Neuron (in vitro differentiated cells): ENCODE data around the gene UST.
"Not testable (repeated sequence)": the region's sequence is repeated elsewhere in the genome, so short reads cannot be mapped to it uniquely, and the experiment has no call there.

Experiments used
- H2AFZ ChIP-seq: one replicate; pipeline ENCODE4 v1.6.1; 2013; ENCODE audit warnings: low read depth, mild to moderate bottlenecking, inconsistent platforms, low read length, moderate library complexity
- H3K27me3 ChIP-seq: one replicate; pipeline ENCODE4 v1.6.1; 2013; ENCODE audit warnings: low read length; ENCODE audit not compliant: insufficient read depth
- H3K36me3 ChIP-seq: one replicate; pipeline ENCODE4 v1.6.1; 2013; ENCODE audit warnings: low read length; ENCODE audit not compliant: insufficient read depth
- H3K4me1 ChIP-seq: one replicate; pipeline ENCODE4 v1.6.1; 2013; ENCODE audit warnings: low read length; ENCODE audit not compliant: insufficient read depth
- H3K4me3 ChIP-seq: 2 replicates; pipeline ENCODE4 v1.5.1; 2013; ENCODE audit warnings: mild to moderate bottlenecking, low read length, moderate library complexity
- H3K9me3 ChIP-seq: one replicate; pipeline ENCODE4 v1.6.1; 2013; ENCODE audit warnings: low read length

UST gene

DNA sequence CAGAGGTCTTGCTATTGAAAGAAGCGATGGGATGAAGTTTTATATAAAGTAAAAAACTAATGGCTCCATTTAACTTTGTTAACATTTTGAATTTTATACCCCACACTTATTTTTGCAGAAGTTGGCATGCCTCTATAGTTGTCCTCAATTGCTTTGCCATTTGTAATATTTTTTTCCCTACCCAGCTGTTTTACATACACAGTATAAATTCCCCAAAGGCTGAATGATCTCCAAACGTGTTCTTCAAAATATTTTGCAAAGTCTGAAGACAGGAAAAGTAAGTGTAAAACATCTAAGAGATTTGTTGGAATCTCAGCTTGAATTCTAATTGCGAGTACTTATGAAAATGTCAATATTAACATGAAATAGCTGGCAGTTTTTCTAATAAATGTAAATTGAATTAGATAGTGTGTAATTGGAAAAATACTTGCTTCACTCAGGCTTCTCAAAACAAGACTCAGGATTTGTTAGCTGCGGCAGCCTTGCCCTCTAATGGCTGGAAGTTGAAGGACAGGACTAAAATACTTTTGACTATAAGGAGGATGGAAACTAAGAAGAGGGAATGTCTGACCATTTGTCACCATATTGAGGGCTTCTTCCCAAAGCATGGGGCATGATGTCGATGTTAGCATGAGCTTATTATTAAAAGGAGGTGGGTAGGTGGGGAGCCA is 226.8 kb downstream of the UST start:
- Histone ChIP-seq H3K36me3 (no peaks in the 10 kb centered on the region), H2AFZ (no peak overlapping the region), H3K4me1 (peaks cover 7% of the 10 kb centered on the region)

GRCh38 chr6:148974351-148974750 is 227.5 kb downstream of the UST start:
- Histone ChIP-seq H3K4me3 (no peak overlapping the region), H2AFZ (no peak overlapping the region), H3K36me3 (no peaks in the 10 kb centered on the region), H3K27me3 (no peaks in the 10 kb centered on the region), H3K9me3 (no peaks in the 10 kb centered on the region), H3K4me1 (peaks cover 7% of the 10 kb centered on the region)

More for the DNA sequence above, 226.8 kb downstream of the UST start:
- Histone ChIP-seq H3K27me3 (no peaks in the 10 kb centered on the region), H3K9me3 (no peaks in the 10 kb centered on the region), H3K4me3 (no peak overlapping the region)

DNA sequence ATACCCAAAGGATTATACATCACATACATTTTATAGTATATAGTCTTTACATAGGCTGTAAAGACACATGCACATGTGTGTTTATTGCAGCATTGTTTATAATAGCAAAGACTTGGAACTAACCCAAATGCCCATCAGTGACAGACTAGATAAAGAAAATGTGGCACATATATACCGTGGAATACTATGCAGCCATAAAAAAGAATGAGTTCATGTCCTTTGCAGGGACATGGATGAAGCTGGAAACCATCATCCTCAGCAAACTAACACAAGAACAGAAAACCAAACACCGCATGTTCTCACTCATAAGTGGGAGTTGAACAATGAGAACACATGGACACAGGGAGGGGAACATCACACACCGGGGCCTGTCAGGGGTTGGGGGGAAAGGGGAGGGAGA is 231.5 kb downstream of the UST start:
- not testable (repeated sequence) for H2AFZ ChIP-seq, H3K4me1 ChIP-seq, H3K9me3 ChIP-seq, H3K36me3 ChIP-seq, H3K4me3 ChIP-seq, H3K27me3 ChIP-seq

- no peaks in the 10 kb centered on the region for H3K27me3 ChIP-seq
- H3K36me3 ChIP-seq, result no peaks in the 10 kb centered on the region
- no peaks in the 10 kb centered on the region for H3K9me3 ChIP-seq
Observed at GRCh38 chr6:148979014-148979901, 232.4 kb downstream of the UST start.

DNA sequence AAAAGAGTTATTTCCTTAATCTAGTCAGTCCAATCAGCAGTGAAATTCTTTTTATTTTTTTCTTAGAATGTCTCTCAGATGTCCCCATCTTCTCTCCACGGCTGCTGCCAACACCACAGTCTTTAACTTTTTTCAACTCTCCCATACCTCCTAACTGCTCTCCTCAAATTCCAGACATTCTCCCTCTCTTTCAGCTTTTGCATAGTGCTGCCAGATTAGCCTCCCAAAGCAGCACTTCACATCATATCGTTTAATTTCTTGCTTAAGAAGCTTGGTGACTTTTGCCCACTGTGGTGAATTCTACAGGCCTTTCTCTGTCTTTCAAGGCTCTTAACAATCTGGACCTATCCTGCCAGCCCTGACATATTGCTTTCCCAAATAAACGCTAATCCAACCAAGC is 233.4 kb downstream of the UST start:
- Histone ChIP-seq H3K4me1 (peaks cover 7% of the 10 kb centered on the region), H3K4me3 (no peak overlapping the region), H3K36me3 (no peaks in the 10 kb centered on the region), H3K9me3 (no peaks in the 10 kb centered on the region), H2AFZ (no peak overlapping the region), H3K27me3 (no peaks in the 10 kb centered on the region)

More at GRCh38 chr6:148979014-148979901, 232.4 kb downstream of the UST start:
- H2AFZ ChIP-seq, result no peak overlapping the region
- H3K4me1 ChIP-seq, result peaks cover 7% of the 10 kb centered on the region
- no peak overlapping the region for H3K4me3 ChIP-seq

DNA sequence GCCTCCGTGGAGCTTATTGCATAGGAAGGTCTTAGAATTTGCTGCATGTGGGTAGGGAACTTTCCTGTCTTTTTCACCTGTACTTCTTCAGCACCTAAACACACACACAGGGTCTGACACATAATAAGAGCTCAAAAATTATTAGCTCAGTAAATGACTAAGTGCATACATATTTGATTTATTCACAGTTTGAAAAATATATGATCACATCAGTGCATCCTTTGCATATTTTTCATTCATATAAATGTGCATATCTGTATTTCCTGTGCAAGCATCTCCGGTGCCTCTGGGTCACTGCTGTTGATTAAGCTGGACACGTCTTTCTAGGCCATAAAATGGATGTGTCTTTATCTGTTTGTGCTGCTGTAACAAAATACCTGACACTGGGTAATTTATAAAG is 234.7 kb downstream of the UST start:
- H3K27me3 ChIP-seq, result no peaks in the 10 kb centered on the region
- H2AFZ ChIP-seq, result no peak overlapping the region
- peaks cover 7% of the 10 kb centered on the region for H3K4me1 ChIP-seq
- no peaks in the 10 kb centered on the region for H3K9me3 ChIP-seq
- no peak overlapping the region for H3K4me3 ChIP-seq
- H3K36me3 ChIP-seq, result no peaks in the 10 kb centered on the region

DNA sequence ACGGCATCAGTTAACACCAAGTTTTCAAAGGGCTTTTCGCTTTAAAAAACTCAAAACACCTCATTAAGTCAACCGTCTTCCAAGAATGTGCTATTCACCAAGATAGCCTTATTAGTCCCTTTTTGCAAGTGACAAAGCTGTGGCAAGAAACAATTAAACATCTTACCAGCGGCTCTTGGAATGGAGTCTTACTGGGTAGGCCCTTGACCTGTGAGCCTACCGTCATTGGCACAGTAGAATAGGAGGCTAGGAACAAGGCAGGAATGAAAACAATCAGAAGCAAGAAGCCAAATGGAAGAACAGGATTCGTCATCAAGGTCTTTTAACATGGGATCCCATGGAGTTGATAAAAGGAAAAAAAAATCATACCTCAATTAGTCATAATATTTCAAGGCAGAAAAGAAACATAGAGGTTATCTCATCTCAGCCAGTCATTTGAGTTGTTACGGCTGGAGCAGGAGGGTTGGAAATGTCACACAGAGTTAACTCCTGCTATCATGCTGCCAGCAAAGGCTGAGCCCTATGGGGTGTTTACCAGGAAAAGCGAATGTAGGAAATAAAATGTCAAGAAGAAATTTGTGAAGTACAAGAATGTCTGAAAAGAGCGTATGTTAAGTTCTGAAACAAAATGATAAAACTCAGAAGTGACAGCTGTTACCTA is 236.4 kb downstream of the UST start:
- peaks cover 7% of the 10 kb centered on the region for H3K4me1 ChIP-seq
- no peaks in the 10 kb centered on the region for H3K9me3 ChIP-seq
- H3K27me3 ChIP-seq, result no peaks in the 10 kb centered on the region
- H2AFZ ChIP-seq, result no peak overlapping the region
- H3K4me3 ChIP-seq, result no peak overlapping the region
- H3K36me3 ChIP-seq, result no peaks in the 10 kb centered on the region

DNA sequence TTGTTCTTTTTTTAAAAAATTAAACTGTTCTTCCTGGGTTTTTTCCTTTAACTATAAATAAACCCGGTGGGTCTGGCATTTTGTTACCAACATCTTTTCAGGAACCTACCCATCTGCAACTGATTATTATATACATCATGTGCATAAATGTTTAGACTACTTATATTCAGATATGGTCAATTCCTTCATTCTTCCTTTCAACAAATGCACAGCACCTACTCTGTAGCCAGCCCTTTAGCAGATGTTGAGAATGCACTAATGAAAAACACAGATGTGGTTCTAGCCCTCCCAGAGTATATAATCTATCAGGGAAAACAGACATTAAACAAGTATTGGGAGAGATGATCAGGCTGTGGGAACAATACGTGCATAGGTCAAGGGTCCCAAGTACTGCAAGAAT is 237.1 kb downstream of the UST start:
- Histone ChIP-seq H2AFZ (no peak overlapping the region), H3K36me3 (no peaks in the 10 kb centered on the region), H3K4me1 (peaks cover 7% of the 10 kb centered on the region), H3K4me3 (no peak overlapping the region), H3K9me3 (no peaks in the 10 kb centered on the region), H3K27me3 (no peaks in the 10 kb centered on the region)

DNA sequence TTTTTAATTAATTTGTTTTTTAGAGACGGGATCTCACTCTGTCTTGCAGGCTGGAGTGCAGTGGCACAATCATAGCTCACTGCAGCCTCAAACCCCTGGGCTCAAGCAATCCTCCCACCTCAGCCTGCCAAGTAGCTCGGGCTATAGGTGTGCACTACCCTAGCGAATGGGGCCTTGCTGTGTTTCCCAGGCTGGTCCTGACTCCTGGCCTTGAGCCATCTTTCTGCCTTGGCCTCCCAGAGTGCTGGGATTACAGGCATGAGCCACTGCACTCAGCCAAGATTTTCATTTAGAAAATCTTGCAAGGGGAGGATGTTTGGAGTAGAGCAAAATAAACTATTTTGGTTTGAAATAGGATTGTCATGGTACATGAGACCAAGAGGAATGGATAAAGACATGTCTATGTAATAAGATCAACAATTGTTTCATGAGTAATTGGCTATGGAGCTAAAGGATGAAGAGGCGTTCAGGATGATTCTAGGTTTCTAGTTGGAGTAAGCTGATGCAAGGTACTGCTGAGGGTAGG is 237.8 kb downstream of the UST start:
- Histone ChIP-seq H3K9me3 (no peaks in the 10 kb centered on the region), H3K4me3 (no peak overlapping the region), H3K4me1 (peaks cover 7% of the 10 kb centered on the region), H2AFZ (no peak overlapping the region), H3K27me3 (no peaks in the 10 kb centered on the region), H3K36me3 (no peaks in the 10 kb centered on the region)

DNA sequence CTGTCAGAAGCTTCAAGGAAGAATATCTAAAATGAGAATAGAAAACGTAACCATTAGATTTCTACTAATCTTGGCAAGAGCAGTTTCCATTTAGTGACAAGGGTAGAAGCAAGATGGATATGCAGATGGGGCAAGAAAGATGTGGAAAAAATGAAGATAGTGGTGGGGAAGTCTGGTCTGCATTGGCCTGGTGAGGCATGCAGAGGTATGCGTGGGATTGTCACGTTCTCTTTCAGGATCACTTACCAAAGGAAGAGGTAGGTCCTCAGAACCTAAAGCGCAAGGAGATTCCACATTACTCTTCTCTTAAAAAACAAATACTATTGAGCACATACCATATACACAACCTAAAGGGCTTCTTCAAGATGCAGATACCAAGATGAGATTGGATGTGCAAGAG is 238.7 kb downstream of the UST start:
- Histone ChIP-seq H2AFZ (no peak overlapping the region), H3K4me3 (no peak overlapping the region), H3K4me1 (peaks cover 7% of the 10 kb centered on the region), H3K9me3 (no peaks in the 10 kb centered on the region), H3K27me3 (no peaks in the 10 kb centered on the region), H3K36me3 (no peaks in the 10 kb centered on the region)

- Histone ChIP-seq H3K4me3 (no peak overlapping the region), H2AFZ (no peak overlapping the region), H3K27me3 (no peaks in the 10 kb centered on the region), H3K9me3 (no peaks in the 10 kb centered on the region), H3K4me1 (peaks cover 7% of the 10 kb centered on the region), H3K36me3 (no peaks in the 10 kb centered on the region)
Observed at GRCh38 chr6:148986608-148987007, 239.8 kb downstream of the UST start.

GRCh38 chr6:148987982-148988381 is 241.2 kb downstream of the UST start:
- no peaks in the 10 kb centered on the region for H3K36me3 ChIP-seq
- H3K4me1 ChIP-seq, result peaks cover 5% of the 10 kb centered on the region
- H3K9me3 ChIP-seq, result no peaks in the 10 kb centered on the region
- no peak overlapping the region for H2AFZ ChIP-seq
- H3K4me3 ChIP-seq, result no peak overlapping the region
- no peaks in the 10 kb centered on the region for H3K27me3 ChIP-seq

GRCh38 chr6:148989585-148989984 is 242.8 kb downstream of the UST start:
- Histone ChIP-seq H2AFZ (no peak overlapping the region), H3K36me3 (no peaks in the 10 kb centered on the region), H3K9me3 (no peaks in the 10 kb centered on the region), H3K4me1 (no peaks in the 10 kb centered on the region), H3K4me3 (no peak overlapping the region), H3K27me3 (no peaks in the 10 kb centered on the region)
